HG03571 (cell line): ENCODE measurements around the gene RASA2.
"Not testable (repeated sequence)": the region's sequence is repeated elsewhere in the genome, so short reads cannot be mapped to it uniquely, and the experiment has no call there.

Experiments used
- ATAC-seq: cut with Tn5 transposase; IDR thresholded peaks from one replicate; pipeline ENCODE4 v1.9.1; 2021; ENCODE audit not compliant: unreplicated experiment

RASA2 gene

GRCh38 chr3:141628868-141629441 lies 142.1 kb downstream of the RASA2 start:
- not testable (repeated sequence) for ATAC-seq

GRCh38 chr3:141629976-141630375 lies 143.1 kb downstream of the RASA2 start:
- no peak for ATAC-seq

GRCh38 chr3:141632779-141633374 lies 146.1 kb downstream of the RASA2 start:
- no peak for ATAC-seq

- ATAC-seq, result no peak
Observed at GRCh38 chr3:141642215-141642614, 155.4 kb downstream of the RASA2 start.

DNA sequence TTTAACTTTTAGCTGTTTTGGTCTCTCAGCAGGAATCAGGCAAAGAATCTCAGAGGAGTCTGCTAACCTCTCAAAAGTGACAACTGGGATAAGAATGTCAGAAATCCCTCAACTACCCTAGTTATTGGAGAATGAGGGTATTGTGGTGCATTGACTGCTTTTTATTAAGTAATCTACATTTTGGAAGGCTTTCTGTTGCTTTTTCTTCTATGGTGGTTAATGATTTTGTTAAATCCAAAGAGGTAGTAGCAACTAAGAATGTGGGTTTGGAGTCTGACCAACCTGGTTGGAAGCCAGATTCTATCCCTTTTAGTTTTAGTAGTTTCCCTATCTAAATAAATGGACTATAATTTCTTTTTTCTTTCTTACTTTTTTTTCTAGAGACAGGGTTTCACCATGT lies 156.6 kb downstream of the RASA2 start:
- no peak for ATAC-seq

- ATAC-seq, result no peak
Observed at GRCh38 chr3:141643796-141644195, 157.0 kb downstream of the RASA2 start.

DNA sequence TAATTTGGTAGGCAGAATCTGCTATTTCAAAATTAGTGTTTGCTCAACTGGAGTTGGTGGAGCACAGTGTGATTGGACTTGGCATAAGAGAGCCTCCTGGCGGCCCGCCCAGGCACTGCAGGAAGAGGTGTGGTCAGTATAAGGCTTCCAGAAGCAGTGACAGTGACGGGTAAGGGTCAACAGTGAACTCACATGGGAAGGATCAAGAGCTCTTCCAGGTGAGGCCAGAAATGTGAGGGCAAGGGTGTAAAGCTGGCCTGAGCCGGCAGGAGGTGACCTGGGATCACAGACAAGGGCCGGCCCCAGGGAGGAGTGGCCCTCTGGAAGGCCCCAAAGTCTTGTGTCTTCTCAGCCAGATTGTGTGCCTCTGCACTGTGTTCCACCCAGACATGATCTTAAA lies 158.1 kb downstream of the RASA2 start:
- ATAC-seq, result peak; percentile 72

DNA sequence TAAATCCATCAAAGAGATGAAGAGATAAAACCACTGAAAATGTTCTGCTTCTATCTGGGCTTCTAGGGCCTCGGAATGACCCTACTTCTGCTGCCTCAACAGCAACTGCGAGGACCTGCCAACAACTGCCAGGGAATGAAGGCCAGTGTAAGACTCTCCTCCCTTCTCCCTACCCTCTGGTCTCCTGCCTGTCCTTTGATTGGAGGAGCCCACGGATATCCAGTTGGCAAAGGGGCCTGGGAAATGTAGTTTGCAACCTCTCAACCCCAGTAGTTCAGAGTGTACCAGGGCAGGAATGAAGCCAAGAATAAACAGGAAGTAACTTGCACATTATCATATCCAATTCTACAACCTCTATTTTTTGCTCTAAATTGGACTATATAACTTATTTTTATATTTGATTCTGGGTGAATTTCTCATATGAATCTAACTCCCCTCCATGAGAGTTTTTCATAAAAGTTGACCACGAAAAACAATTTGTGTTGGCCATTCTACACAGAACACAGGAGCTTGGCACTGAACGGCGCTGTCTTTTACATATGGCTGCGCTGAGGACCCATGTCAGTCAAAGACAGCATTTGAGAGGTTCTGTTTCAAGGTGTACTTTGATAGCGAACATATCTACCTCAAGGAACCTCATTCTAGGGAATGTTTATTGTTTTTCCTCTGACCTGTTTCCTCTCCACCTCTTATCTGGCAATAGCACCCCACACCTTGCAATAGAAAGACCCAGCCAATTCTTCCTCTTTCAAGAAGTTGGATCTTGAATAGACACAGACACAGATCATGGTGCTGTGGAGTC lies 160.1 kb downstream of the RASA2 start:
- no peak for ATAC-seq

DNA sequence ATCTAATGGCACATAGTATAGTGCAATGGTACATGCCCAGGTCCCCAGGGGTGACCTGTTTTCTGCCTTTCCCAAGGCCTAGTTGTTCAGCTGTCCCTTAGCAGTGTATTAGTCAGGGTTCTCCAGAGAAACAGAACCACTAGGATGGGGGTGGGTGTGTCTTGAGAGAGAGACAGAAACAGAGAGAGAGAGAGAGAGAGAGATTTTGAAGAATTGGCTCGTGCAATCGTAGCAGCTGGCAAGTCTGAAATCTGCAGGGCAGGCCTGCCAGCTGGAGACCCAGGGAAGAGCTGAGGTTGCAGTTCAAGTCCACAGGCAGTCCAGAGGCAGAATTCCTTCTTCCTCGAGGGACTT lies 160.7 kb downstream of the RASA2 start:
- no peak for ATAC-seq

DNA sequence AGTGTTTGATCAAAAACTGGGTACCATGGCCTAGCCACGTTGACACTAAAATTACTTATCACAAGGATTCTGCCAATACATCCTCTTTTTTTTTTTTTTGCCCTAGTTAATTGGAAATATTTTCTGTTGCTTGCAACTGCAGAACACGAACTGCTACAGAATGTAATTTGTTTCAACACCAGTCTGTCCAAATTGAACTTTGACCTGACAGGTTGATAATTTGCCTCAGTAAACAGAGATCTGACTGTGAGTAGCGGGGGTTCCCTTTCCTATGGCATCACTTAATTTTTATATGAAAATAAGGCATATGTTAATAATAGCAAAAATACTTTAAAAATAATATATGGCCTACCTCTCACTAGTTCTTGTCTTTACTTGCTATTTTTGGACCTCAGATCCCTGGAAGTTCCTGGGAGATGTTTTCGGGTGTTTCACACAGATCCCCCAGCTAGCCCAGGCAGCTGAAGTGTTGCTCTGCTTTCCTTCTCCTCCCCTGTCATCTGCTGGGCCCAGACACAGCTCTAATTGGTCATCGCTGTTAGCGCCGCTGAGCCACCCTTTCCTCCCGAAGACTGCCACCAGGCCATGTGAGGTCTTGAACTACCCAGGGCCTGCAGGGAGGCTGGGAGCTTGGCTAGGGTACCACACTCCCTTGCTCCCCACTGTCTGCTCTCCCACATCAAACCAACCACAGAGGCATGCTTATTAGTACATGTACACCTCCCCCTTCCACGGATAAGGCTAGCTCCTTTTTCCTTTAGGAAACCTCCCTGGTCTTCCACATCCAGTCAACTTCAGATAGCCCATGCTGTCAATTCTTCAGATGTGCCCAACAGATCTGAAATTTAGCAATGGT lies 161.5 kb downstream of the RASA2 start:
- no peak for ATAC-seq

- ATAC-seq, result no peak
Observed at GRCh38 chr3:141649871-141650270, 163.0 kb downstream of the RASA2 start.

- ATAC-seq, result no peak
Observed at GRCh38 chr3:141650783-141651182, 164.0 kb downstream of the RASA2 start.

- ATAC-seq, result no peak
Observed at GRCh38 chr3:141651409-141651808, 164.6 kb downstream of the RASA2 start.

DNA sequence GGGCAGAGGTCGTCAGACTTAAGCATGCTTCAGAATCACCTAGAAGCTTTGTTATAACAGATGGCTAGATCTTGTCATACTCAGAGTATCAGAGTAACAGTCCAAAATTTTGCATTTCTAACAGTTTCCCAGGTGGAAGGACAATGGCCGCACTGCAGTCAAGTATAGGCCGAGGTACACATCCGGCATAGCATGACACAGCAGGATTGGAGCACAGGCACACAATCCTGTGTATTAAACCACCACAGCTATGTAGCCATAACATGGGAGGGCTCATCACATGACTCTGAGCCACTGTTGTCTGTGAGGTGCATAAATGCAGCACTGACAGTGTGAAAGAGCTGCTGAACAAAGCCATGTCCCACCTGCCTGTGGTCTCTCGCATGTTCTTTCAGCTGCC lies 165.5 kb downstream of the RASA2 start:
- no peak for ATAC-seq

DNA sequence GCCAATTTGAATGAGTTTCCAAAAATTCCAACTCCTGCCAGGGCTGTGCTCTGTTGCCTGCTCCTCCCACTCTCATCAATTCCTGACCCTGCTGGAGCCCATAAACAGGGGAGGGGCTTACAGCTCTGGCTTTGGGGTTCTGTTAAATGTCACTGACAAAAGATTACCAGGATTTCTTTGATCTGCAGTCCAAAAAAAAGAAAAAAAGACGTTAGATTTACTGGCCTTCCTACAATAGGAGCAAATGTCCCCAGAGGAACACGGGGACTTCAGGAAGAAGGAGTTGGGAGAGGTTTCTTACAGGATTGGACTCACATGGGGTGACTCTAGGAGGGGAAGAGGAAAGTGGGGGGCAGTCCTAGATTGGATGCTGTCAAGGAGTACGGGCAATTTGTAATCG lies 167.0 kb downstream of the RASA2 start:
- ATAC-seq, result no peak

DNA sequence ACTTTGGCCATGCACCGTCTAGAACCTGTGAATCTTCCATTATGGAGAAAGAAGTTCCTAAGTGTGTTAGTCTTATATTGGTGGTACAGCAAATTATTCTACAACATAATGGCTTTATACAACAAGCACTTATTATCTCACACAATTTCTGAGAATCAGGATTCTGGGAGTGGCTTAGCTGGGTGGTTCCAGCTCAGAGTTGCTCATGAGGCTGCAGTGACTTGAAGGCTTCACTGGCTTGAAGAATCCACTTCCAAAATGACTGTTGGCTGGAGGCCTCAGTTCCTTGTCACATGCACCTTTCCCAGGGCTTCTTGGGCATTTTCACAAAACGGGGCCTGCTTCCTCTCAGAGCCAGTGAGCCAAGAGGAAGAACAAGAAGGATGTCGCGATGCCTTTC lies 169.0 kb downstream of the RASA2 start:
- ATAC-seq, result no peak

- no peak for ATAC-seq
Observed at GRCh38 chr3:141656771-141657170, 169.9 kb downstream of the RASA2 start.

GRCh38 chr3:141657516-141657915 lies 170.7 kb downstream of the RASA2 start:
- ATAC-seq, result no peak

GRCh38 chr3:141659821-141660613 lies 173.2 kb downstream of the RASA2 start:
- no peak for ATAC-seq

DNA sequence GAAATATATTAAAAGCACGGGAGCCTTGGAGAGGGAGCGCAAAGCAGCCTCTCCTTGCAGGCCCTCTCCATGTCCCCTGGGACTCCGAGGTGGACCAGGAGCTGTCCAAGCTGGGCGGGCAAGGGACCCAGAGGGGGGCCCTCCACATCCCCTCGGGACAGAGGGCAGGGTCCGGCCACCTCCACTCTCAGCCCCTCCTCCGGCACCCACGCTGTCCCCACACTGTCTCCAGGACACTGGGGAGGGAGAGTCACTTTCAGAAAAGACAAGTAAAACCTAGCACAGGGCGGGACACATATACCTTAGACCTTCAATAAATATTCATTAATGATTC lies 173.8 kb downstream of the RASA2 start:
- ATAC-seq, result no peak
